Measurements from ENCODE around the gene SYNGAP1. TPM values are rescaled to one million over a fixed set of nuclear protein-coding genes. Genes with fewer than 3 reads are reported as not detected.

The SYNGAP1 gene
- polyA plus RNA-seq, 1 donor = 28.1 TPM

- no peak for DNase-seq (ENCODE audit: low read depth)
Observed at GRCh38 chr6:33421344-33421643, 1.4 kb downstream of the SYNGAP1 start.

- DNase-seq (ENCODE audit: low read depth) = no peak
Observed at GRCh38 chr6:33423777-33424176, 3.9 kb downstream of the SYNGAP1 start.

GRCh38 chr6:33424855-33425667 is 5.2 kb downstream of the SYNGAP1 start:
- DNase-seq (ENCODE audit: low read depth) = no peak

- DNase-seq (ENCODE audit: low read depth) = no peak
Observed at GRCh38 chr6:33425668-33426577, 6.1 kb downstream of the SYNGAP1 start.

GRCh38 chr6:33426590-33427511 is 7.0 kb downstream of the SYNGAP1 start:
- no peak for DNase-seq (ENCODE audit: low read depth)

- DNase-seq (ENCODE audit: low read depth) = no peak
Observed at GRCh38 chr6:33427585-33428223, 7.8 kb downstream of the SYNGAP1 start.

- DNase-seq (ENCODE audit: low read depth) = no peak
Observed at GRCh38 chr6:33428224-33428965, 8.5 kb downstream of the SYNGAP1 start.

- DNase-seq (ENCODE audit: low read depth) = no peak
Observed at GRCh38 chr6:33428966-33429749, 9.3 kb downstream of the SYNGAP1 start.

GRCh38 chr6:33429750-33430052 is 9.8 kb downstream of the SYNGAP1 start:
- no peak for DNase-seq (ENCODE audit: low read depth)

- no peak for DNase-seq (ENCODE audit: low read depth)
Observed at GRCh38 chr6:33430334-33430733, 10.5 kb downstream of the SYNGAP1 start.

- DNase-seq (ENCODE audit: low read depth) = no peak
Observed at GRCh38 chr6:33430991-33431879, 11.4 kb downstream of the SYNGAP1 start.

GRCh38 chr6:33431880-33432541 is 12.1 kb downstream of the SYNGAP1 start:
- no peak for DNase-seq (ENCODE audit: low read depth)

- no peak for DNase-seq (ENCODE audit: low read depth)
Observed at GRCh38 chr6:33432546-33432945, 12.7 kb downstream of the SYNGAP1 start.

- DNase-seq (ENCODE audit: low read depth) = no peak
Observed at GRCh38 chr6:33433001-33433543, 13.2 kb downstream of the SYNGAP1 start.

GRCh38 chr6:33433544-33434191 is 13.8 kb downstream of the SYNGAP1 start:
- no peak for DNase-seq (ENCODE audit: low read depth)

- DNase-seq (ENCODE audit: low read depth) = no peak
Observed at GRCh38 chr6:33434961-33435360, 15.1 kb downstream of the SYNGAP1 start.

GRCh38 chr6:33437666-33438065 is 17.8 kb downstream of the SYNGAP1 start:
- DNase-seq (ENCODE audit: low read depth) = no peak

Data from forelimb muscle (tissue), 1 donor.